ENCODE measurements around the gene SMARCA1.

SMARCA1 gene

DNA sequence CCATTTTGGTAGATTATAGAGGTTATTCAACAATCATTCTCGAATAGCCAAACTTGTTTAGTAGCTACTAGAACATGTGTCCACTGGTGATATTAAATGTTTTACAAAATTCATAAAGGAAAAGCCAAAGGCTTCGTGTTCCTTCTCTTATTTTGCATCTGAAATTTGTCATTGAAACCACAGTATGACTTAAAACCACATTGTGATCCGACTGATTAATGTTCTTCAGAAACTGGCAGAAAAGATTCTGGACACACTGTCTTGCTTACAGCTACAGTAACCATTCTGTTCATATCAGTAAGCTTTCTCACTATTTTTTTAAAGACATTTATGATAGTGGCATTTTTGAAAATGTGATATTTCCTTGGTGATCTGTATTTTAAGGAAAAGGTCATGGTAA, 2.6 kb upstream of the SMARCA1 start:
- DNase-seq, result no peak

DNA sequence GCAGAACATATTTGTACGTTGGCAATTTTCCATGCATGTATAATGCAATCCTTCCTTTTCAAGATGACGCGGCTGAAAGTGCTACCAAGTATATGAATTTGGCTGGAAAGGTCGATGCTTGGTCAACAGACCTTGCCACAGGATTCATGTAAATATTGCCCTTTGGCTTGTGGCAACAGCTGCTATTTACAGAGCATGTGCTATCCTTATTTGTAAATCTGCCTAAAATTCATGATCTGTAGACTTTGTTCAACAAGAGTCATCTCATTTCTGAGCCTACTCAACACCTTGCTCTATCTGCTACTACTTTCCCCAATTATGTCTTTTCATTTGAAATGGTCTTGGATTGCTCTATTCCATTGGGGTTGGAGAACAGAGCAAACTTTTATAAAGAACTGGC, 1.9 kb upstream of the SMARCA1 start:
- DNase-seq, result no peak

DNA sequence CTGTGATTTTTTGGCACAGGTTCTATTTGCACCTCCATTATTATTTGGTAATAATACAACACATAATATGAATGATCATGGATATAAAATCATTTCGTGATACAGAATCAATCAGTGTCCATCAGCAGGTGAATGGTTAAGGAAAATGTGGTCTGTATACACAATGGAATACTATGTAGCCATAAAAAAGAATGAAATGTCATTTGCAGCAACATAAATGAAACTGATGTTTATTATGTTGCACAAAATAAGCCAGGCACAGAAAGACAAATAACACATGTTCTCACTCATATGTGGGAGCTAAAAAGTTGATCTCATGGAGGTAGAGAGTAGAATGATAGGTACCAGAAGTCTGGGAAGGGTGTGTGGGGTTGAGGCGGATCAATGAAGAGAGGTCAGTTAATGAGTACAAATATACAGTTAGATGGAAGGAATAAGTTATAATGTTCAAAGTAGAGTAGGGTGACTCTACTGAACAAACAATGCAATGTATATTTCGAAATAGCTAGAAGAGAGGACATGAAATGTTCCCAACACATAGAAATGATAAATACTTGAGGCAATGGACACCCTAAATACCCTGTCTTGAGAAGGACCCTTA, 1.1 kb upstream of the SMARCA1 start:
- DNase-seq, result no peak

DNA sequence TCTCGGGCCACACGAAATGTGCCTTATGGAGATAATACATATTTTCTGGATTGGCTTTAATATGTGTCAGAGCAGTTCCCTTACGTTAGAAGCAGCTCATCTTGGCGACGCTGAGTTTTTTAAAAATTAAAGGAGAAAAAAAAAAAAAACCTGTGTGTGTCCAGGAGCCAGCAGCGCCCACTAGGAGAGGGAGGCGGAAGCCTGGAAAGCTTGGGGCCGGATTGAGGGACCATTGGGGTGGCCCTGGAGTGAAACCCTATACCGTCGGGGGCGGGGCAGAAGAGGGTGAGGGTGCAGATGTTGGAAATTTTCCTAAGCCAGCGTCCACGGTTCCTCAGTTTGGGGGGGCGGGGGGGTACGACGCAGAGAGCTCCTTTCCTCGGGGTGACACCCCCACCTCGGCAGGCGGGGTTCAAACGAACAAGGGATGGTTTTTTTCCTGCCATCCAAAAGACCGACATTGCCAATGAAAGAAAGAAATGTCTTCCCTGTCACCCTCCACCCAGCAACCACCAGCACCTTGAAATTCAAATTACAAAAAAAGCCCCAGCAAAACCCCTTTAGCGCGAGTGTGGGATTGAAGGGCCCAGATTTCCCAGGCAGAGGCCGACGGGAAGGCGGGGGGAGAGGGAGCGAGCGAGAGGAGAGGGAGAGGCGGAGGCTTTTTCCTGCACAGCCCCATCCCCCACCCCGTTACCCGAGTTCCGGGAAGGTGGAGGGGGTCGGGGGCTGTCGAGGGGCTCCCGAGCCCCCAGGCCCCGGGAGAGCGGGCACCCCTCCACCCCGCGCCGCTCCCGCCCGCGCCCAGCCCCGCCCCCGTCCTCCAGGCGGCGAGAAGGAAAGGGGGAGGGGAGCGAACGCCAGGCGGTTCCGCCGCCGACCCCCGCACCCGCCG, 859 bp downstream of the SMARCA1 start:
- DNase-seq, result peak; percentile 65

DNA sequence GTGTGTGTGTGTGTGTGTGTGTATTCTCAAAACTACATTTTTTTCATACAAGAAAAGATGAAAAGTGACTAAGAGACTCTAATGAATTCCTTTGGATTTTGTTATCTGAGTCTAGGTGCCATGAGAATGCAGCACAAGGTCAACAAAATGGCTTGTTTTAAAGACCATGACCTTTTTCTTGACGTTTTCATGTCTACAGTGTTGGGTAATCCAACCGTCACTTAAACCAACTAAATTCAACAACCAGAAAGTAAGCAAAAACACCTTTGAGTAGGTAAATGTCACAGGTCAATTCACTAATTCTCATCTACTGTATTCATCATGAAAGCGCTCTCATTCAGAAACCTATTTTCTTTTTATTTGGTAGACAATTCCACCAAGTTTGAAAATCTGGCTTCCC, 3.1 kb downstream of the SMARCA1 start:
- DNase-seq, result no peak

DNA sequence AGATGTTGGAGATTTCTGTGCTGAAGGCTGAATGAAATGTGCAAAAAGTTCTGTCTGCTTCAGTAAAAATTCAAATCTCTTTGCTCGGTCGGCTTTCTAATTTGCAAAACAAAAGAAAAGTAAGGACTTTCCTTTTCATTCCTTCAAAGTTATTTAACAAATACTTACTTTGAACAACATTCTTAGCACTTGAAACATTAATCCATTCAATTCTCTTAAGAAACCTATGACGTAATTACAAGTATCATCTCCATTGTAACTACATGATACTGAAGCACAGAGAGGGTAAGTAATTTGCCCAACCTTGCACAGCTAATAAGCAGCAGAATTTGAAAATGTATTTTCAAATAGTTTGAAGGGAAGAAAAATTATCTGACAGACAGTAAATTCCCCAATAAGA, 6.9 kb downstream of the SMARCA1 start:
- no peak for DNase-seq

DNA sequence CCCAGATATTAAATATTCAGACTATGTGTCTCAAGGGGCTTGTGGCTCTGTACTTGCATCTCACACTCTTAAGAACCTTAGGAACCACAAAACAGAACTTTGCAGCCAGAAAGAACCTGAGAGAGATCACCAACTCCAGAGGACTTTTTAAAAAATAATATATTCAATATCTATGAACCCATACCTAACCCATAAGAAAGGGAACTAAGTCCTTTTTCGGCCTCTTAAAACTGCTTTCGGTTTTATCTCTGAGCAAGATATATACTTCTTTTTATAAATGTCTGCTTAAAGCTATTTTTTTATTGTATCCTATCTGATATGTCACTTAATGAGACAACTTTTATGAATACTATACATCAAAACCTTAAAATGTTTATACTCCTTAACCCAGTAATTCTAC, 10.9 kb downstream of the SMARCA1 start:
- DNase-seq, result no peak

- no peak for DNase-seq
These were observed 11.6 kb downstream of the SMARCA1 start for GRCh38 chrX:129511689-129512088.

DNA sequence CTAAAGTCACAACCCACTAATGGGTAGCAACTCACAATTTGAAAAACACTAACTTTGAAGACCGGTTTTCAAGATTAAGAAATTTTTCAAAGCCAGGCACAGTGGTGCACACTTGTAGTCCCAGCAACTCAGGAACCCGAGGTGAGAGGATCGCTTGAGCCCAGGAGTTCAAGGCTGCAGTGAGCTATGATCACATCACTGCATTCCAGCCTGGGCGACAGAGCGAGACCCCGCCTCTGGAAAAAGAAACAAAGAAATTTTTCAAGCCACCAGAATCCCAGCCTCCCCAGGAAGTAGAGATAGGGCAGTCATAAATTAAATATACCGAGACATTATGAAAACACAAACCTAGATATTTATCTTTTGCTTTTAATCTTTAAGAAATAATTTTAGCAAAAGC, 13.0 kb downstream of the SMARCA1 start:
- no peak for DNase-seq

DNA sequence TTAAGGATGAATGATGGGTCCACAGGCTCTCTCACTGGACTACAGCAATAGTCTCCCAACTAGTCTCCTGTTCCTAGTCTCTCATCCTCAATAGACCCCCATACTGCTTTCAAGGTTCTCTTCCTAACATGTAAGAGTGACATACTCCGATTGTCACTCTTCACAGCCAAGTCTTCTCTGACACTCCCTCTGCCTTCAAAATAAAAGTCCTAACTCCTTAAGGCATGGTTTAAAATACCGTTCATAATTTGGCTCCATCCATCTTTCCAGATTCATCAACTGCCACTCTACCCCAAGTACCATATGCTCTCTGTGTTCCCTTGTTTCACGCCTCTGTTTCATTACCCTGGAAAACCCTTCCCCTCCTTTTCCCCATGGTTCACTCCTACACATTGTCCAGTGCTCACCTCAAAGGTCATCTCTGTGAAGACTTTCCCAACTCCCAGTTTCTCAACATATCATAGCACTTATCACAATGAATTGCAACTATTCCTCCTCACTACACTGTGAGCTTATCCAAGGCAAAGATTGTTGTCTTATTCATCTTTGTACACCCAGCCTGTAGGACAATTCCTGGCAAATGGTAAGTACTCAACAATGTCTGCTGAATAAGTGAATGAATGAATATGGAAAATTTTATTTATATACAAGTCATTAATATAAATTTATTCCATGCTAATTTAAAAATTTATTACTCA, 26.0 kb downstream of the SMARCA1 start:
- DNase-seq, result no peak

DNA sequence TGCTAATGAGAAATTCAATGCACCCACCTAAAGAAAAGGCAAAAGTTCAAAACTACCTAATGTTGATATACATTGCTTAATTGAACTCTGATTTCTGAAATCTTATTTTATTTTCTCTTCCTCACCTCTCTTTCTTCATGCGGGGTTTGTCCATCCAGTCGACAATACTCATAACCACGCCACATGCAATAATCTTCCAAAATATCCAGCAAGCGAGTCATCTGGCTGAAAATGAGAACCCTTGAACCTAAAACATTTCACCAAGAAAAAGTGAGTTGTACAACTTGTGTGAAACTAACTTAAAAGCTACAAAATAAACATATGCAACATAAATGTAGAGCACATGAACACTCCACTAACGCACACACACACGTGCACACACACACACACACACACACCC, 26.7 kb downstream of the SMARCA1 start:
- DNase-seq, result peak; percentile 57

DNA sequence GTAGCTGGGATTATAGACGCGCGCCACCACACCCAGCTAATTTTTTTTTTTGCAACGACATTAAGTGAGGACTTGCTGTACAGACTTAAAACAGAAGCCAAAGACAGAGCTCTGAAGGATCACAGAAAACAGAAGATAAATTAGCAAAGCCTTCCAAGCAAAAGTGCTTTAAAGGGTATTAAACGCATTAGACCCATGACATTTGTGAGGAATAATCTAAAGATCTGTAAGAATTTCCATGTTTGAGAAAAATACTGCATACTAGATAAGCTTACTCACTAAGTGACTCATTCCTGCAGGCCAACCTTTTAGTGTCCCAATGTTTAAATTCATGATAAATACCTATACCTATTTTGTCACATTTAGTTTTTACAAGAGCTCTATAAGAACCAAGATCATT, 27.4 kb downstream of the SMARCA1 start:
- DNase-seq, result peak; percentile 43

GRCh38 chrX:129494887-129495286, 28.4 kb downstream of the SMARCA1 start:
- DNase-seq, result no peak

DNA sequence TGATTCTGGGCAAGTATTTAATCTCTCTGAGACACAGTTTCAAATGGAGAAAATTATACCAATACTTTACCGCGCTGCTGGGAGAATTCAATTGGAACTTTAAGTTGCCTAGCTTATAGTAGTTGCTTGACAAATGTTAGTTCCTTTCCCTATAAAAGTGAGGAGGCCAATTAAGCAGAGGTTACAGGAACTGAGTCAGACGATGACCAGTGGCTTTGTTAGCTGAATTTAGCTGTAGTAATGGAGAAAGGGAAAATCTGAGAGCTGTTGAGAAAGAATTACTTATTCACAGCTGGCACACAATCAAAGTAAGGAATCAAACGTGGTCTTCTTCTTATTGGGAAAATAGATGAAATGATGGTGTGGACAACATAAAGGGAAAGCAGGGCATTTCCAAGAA, 29.6 kb downstream of the SMARCA1 start:
- DNase-seq, result peak; percentile 19

DNA sequence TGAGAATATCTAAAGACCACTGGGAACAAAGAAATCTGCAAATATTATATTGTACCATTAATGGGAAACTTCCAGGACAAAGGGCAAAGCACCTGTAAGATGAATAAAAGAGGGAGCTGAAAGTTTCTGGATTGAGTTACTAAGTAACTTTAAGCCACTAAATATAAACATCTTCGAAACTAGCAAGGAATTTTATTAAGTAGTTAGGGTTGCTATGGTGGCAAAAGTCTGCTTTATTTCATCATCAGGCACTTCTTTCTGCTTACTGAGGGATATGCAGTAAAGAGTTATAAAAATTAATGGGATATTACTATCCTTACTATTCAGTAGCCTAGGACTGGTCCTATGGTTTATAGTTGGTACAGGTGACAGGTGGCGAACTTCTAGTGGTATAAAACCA, 33.0 kb downstream of the SMARCA1 start:
- DNase-seq, result no peak

DNA sequence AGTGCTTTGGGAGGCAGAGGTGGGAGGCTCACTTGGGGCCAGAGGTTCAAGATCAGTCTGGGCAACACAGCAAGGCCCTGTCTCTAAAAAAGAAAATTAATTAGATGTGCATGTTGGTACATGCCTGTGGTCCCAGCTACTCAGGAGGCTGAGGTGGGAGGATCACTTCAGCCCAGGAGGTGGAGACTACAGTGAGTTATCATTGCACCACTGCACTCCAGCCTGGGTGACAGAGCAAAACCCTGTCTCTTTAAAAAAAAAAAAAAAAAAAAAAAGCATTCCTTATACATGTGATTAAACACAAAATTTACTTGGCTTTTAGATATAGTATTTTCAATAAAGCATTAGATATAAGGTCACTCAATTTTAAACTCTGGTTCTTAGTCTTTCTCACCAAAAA, 34.9 kb downstream of the SMARCA1 start:
- DNase-seq, result no peak

DNA sequence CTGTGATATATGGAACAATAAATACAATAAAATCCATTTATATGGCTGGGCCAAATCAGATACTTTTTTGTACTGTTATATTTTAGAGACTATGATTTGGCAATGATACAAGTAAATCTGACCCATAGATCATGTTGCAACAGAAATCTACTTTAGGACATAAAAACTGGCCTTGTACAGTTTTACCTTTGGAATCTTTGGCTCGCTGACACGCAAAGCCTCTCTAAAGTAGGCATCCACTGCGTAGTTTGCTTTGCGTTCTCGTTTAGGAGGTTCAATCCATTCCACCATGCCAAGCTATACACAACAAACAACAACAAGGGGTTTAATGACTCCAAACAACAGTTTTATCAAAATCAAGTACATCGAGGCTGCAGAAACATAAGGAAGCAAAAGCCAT, 42.4 kb downstream of the SMARCA1 start:
- no peak for DNase-seq

DNA sequence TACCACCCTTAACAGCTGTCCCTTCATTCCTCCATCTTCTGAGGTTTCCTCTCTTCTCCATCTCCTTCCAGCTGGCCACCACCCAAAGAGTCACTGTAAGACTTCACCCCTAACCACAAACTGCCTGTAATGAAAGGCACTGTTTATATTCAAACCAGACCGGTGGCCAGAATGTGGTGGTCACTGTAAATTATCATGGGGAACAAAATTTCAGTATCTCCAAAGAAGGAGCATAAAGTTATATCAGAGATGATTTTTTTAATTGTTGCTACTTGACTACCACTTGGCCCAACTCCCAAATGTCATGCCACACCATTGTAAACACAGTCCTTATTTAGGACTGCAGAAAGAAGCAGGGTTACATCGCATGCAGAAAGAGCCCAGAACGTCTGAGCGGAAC, 44.8 kb downstream of the SMARCA1 start:
- peak; percentile 6 for DNase-seq

GRCh38 chrX:129472116-129472515, 51.2 kb downstream of the SMARCA1 start:
- DNase-seq, result peak; percentile 53

- no peak for DNase-seq
These were observed 60.6 kb downstream of the SMARCA1 start for GRCh38 chrX:129462707-129463106.

- no peak for DNase-seq
These were observed 61.4 kb downstream of the SMARCA1 start for GRCh38 chrX:129461801-129462456.

- no peak for DNase-seq
These were observed 70.8 kb downstream of the SMARCA1 start for GRCh38 chrX:129452523-129452922.

DNA sequence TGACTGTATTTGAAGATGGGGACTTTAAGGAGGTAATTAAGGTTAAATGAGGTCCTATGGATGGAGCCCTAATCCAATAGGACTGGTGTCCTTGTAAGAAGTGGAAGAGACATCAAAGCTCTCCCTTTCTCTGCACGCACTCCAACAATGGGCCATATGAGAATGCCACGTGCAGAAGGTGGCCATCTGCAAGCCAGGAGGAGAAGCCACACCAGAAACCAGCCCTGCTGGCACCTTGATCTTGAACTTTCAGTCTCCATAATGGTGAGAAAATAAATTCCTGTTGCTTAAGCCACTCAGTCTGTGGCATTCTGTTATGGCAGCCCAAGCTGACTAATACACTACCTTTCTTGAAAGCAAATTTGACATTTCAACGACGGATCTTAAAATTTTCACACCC, 73.2 kb downstream of the SMARCA1 start:
- no peak for DNase-seq

DNA sequence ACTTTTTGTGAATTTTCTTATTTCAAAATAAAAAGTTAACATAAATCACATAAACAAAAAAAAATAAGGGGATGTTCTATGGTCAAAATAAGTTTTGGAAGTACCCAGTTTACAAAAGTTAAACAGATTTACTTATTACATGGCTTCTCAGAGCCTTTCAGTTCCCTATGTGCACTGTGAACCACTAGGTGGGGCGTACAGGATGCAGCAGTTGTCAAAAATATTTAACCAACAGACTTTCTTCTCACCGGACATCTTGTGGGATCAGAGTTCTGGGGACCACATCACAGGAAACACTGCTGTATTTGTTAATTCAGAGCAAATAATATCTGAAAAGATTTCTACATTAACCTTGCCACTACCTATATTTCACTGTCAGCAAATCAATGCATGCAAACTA, 74.1 kb downstream of the SMARCA1 start:
- DNase-seq, result no peak

Data from fibroblast of skin of right quadriceps (primary cell).